ENCODE data around the gene RNF11.

DNA sequence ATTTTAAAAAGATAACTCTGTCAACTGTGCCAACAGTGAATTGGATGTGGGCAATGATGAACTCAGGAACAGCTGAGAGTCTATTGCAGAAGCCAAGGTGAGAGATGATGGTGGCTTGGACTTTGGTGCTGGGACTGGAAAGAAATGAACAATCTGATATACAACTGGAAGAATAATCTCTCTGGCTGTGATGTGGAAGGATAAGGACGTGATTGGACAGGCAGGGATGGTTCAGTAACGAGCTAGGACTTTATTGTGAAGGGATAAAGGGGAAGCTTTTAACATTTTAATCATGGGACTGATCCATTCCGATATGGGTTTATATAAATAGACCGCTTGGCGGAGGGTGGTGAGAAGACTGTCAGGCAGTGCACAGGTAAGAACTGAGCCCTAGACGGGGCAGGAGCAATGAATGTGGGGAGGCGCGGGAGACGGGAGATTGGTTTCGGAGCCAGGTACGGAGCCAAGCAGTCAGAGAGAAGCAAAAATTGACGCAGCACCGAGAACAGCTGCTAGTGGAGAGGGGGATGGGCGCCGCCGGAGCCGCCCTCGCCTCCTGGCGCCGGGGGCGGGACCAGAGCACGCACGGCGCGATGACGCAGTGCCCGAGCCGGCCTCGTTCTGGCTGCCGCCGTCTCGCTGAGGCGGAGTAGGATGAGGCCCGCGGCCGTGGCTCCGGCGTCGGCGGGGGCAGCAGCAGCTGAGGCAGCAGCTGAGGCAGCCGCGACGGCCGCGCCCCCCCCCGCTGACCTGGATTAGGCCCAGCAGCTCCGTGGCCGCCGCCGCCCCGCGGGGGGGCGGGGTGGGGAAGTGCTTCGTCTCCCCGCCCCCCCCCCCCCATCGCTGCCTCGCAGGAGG lies at the start of gene RNF11:
- TF ChIP-seq ZNF274 (IDR thresholded peaks at IDR 0.05; ENCODE audit: low read depth, low read length), result no peak
- no peak for TF ChIP-seq YY1 (IDR thresholded peaks at IDR 0.05; ENCODE audit: insufficient read depth, insufficient read length)
- no peak for TF ChIP-seq SUZ12 (IDR thresholded peaks at IDR 0.05; ENCODE audit: extremely low read depth, insufficient read depth, insufficient read length)
